ENCODE results near the gene CFAP221. TPM values are rescaled to one million over a fixed set of nuclear protein-coding genes. Genes with fewer than 3 reads are reported as not detected.

Gene CFAP221
- total RNA-seq, 1 experiment from 2014 or later, result 0.20 TPM

- Mint-ChIP-seq H3K27me3 (ENCODE audit: low read depth) (peaks cover 4% of the 10 kb centered on the region; the same call in 1 of the 2 replicates), H3K36me3 (ENCODE audit: insufficient read depth in 1 of 3, low read depth in 3 of 3) (no peaks in the 10 kb centered on the region), H3K27ac (no peak overlapping the region), H3K9me3 (no peaks in the 10 kb centered on the region), H3K4me3 (no peak overlapping the region), H3K4me1 (peaks cover 0 to 2% of the 10 kb centered on the region in 2 experiments; a peak in 1 of 4 replicates)
- Histone ChIP-seq H4K91ac (ENCODE audit: insufficient read length, low read depth, low read length) (no peak overlapping the region), H3K27ac (ENCODE audit: insufficient read length, low read depth, low read length) (no peak overlapping the region), H3T11ph (ENCODE audit: low read length) (no peak overlapping the region), H3K14ac (ENCODE audit: insufficient read depth, low read length) (no peak overlapping the region), H3K56ac (ENCODE audit: insufficient read length, low read depth, low read length) (no peak overlapping the region), H3K18ac (ENCODE audit: insufficient read length, low read depth, low read length) (no peak overlapping the region), H2BK15ac (ENCODE audit: low read depth, low read length) (no peak overlapping the region), H2BK20ac (ENCODE audit: low read depth, low read length, poor library complexity, severe bottlenecking) (no peak overlapping the region), H3K9ac (ENCODE audit: extremely low read depth, insufficient read length, low read length) (no peak overlapping the region), H3K23ac (ENCODE audit: insufficient read length, low read depth, low read length) (no peak overlapping the region), H3K9me3 (ENCODE audit: control insufficient read depth, low read depth, low read length) (no peaks in the 10 kb centered on the region), H3K79me1 (ENCODE audit: insufficient read depth, low read depth, low read length, poor library complexity, severe bottlenecking) (no peaks in the 10 kb centered on the region), H4K20me1 (ENCODE audit: control insufficient read depth, insufficient read depth, insufficient read length) (no peaks in the 10 kb centered on the region), H4K8ac (replicated peaks; ENCODE audit: insufficient read length, low read depth, low read length) (no peak overlapping the region), H3K27me3 (ENCODE audit: insufficient read depth, low read length) (no peaks in the 10 kb centered on the region), H3K23me2 (ENCODE audit: insufficient read length, low read depth, low read length, poor library complexity, severe bottlenecking) (no peaks in the 10 kb centered on the region), H3K4me2 (ENCODE audit: insufficient read depth, insufficient read length, low read length) (no peak overlapping the region), H4K5ac (ENCODE audit: insufficient read length, low read depth, low read length) (no peak overlapping the region), H2BK12ac (ENCODE audit: insufficient read length, low read depth, low read length) (no peak overlapping the region), H3K79me2 (ENCODE audit: insufficient read depth, low read length) (no peaks in the 10 kb centered on the region), H3K4me1 (ENCODE audit: insufficient read depth, low read length) (no peaks in the 10 kb centered on the region), H2AK5ac (ENCODE audit: insufficient read length, low read length) (no peak overlapping the region), H2BK120ac (ENCODE audit: low read depth, low read length, poor library complexity, severe bottlenecking) (no peak overlapping the region), H3K4ac (ENCODE audit: low read depth, low read length) (no peak overlapping the region), H2BK5ac (ENCODE audit: insufficient read length, low read length) (no peak overlapping the region), H2AFZ (ENCODE audit: low read length) (no peak overlapping the region)
- no peak for DNase-seq
- no CpG with 5 or more reads among the region's 5 CpGs for WGBS (ENCODE audit: extremely low coverage, insufficient read length, low lambda C conversion rate)
- TF ChIP-seq CTCF (conservative IDR thresholded peaks at IDR 0.05), result no peak
Measured at GRCh38 chr2:119592436-119592835, 48.2 kb downstream of the CFAP221 start.

Measured in H9 (cell line).